Calu3 (cell line): ENCODE measurements around the gene ADAM19. TPM values are rescaled to one million over a fixed set of nuclear protein-coding genes. Genes with fewer than 3 reads are reported as not detected.

ENCODE experiments used
- BruUV-seq: library from RNA; stranded (reverse); fragments of 400-500 nt; replicated peaks from 2 replicates; lab custom pipeline; 2021; lab: Mats Ljungman, UMichigan
- CTCF ChIA-PET: fragments of 300-600 bp; sonication (Branson Sonifier 250); formaldehyde crosslinking; loops from one replicate; lab custom pipeline; 2022; ENCODE audit warnings: antibody characterized with exemption; lab: Charles Lee
- DNase-seq: peaks from one replicate; pipeline ENCODE4 v3.0.0; 2022
- H3K27ac Mint-ChIP-seq: one replicate; pipeline ENCODE4 v1.8.0; 2022; ENCODE audit warnings: mixed read lengths; ENCODE audit not compliant: unreplicated experiment
- H3K27me3 Mint-ChIP-seq: one replicate; pipeline ENCODE4 v1.8.0; 2022; ENCODE audit warnings: mixed read lengths; ENCODE audit not compliant: unreplicated experiment
- H3K36me3 Mint-ChIP-seq: one replicate; pipeline ENCODE4 v1.8.0; 2022; ENCODE audit warnings: mild to moderate bottlenecking, moderate library complexity, mixed read lengths; ENCODE audit not compliant: insufficient read depth, unreplicated experiment
- H3K4me1 Mint-ChIP-seq: one replicate; pipeline ENCODE4 v1.8.0; 2022; ENCODE audit warnings: mild to moderate bottlenecking, low read depth, mixed read lengths; ENCODE audit not compliant: unreplicated experiment
- H3K4me3 Mint-ChIP-seq: one replicate; pipeline ENCODE4 v1.8.0; 2022; ENCODE audit warnings: mild to moderate bottlenecking, low read depth, moderate library complexity, mixed read lengths; ENCODE audit not compliant: unreplicated experiment
- H3K9me3 Mint-ChIP-seq: one replicate; pipeline ENCODE4 v1.8.0; 2022; ENCODE audit warnings: low read depth, mixed read lengths; ENCODE audit not compliant: unreplicated experiment
- CTCF ChIP-seq: fragments of 200-600 bp; IDR thresholded peaks from one replicate; pipeline ENCODE4 v1.8.0; 2022; ENCODE audit warnings: antibody characterized with exemption; ENCODE audit not compliant: unreplicated experiment
- intact Hi-C: fragments of 100-400 bp; cut with micrococcal nuclease; formaldehyde crosslinking; loops from one replicate; pipeline ENCODE4 v1.10.0; 2022; ENCODE audit not compliant: unreplicated experiment
- total RNA-seq: library from RNA; stranded (reverse); gene quantifications from 2 replicates; pipeline ENCODE4 v1.2.3, GENCODE V29; 2022

ADAM19 gene
- total RNA-seq, 1 experiment from 2014 or later, result 16.2 TPM

GRCh38 chr5:157470631-157471030, 104.9 kb downstream of the ADAM19 start:
- Mint-ChIP-seq H3K9me3 (no peaks in the 10 kb centered on the region), H3K4me3 (no peak overlapping the region), H3K27me3 (no peaks in the 10 kb centered on the region), H3K27ac (no peak overlapping the region), H3K36me3 (no peaks in the 10 kb centered on the region), H3K4me1 (no peaks in the 10 kb centered on the region)
- no peak for DNase-seq
- TF ChIP-seq CTCF, result no peak
- CTCF ChIA-PET, result interaction anchor here (1.4 to 1.5 kb wide), 3 partner anchors 18 to 142 kb away, joined by 4 to 20 read pairs (median 10); no protein-coding TSS in a partner anchor
- intact Hi-C loops, result loop anchor here (1.0 kb wide), 1 partner anchor 39 kb away; no protein-coding TSS in a partner anchor
- no TSS peak for BruUV-seq

GRCh38 chr5:157469687-157470086, 105.9 kb downstream of the ADAM19 start:
- Mint-ChIP-seq H3K27me3 (no peaks in the 10 kb centered on the region), H3K36me3 (peaks cover under 1% of the 10 kb centered on the region), H3K27ac (no peak overlapping the region), H3K9me3 (no peaks in the 10 kb centered on the region), H3K4me1 (peaks cover 3% of the 10 kb centered on the region), H3K4me3 (no peak overlapping the region)
- TF ChIP-seq CTCF, result no peak
- CTCF ChIA-PET, result interaction anchor here (0.7 kb wide), 1 partner anchor 82 kb away, joined by 4 read pairs; no protein-coding TSS in a partner anchor
- BruUV-seq, result no TSS peak
- no peak for DNase-seq
- intact Hi-C loops, result no loop called here

GRCh38 chr5:157469073-157469472, 106.5 kb downstream of the ADAM19 start:
- peaks cover 5% of the 10 kb centered on the region for H3K36me3 Mint-ChIP-seq
- TF ChIP-seq CTCF, result no peak
- no peak overlapping the region for H3K4me3 Mint-ChIP-seq
- BruUV-seq, result no TSS peak
- no peaks in the 10 kb centered on the region for H3K9me3 Mint-ChIP-seq
- H3K27ac Mint-ChIP-seq, result no peak overlapping the region
- H3K27me3 Mint-ChIP-seq, result no peaks in the 10 kb centered on the region
- DNase-seq, result no peak
- intact Hi-C loops, result no loop called here
- peaks cover 9% of the 10 kb centered on the region for H3K4me1 Mint-ChIP-seq
- CTCF ChIA-PET, result interaction anchor here (0.7 kb wide), 1 partner anchor 81 kb away, joined by 4 read pairs; no protein-coding TSS in a partner anchor

- Mint-ChIP-seq H3K27me3 (no peaks in the 10 kb centered on the region), H3K4me3 (no peak overlapping the region), H3K4me1 (peaks cover 15% of the 10 kb centered on the region), H3K36me3 (peaks cover 5% of the 10 kb centered on the region), H3K27ac (no peak overlapping the region), H3K9me3 (no peaks in the 10 kb centered on the region)
- TF ChIP-seq CTCF, result no peak
- CTCF ChIA-PET, result interaction anchor here (0.7 kb wide), 1 partner anchor 8 kb away, joined by 3 read pairs; the partner anchor contains the start of gene NIPAL4
- no peak for DNase-seq
- no TSS peak for BruUV-seq
- intact Hi-C loops, result no loop called here
Measured at GRCh38 chr5:157468293-157468965, 107.1 kb downstream of the ADAM19 start.
